SJCRH30 (cell line): ENCODE data around the gene PRDM1. TPM values are rescaled to one million over a fixed set of nuclear protein-coding genes. Genes with fewer than 3 reads are reported as not detected.

ENCODE experiments used
- DNase-seq, 2 experiments: peaks; one replicate each; pipeline ENCODE4 v3.0.0-alpha.2; 2015 to 2020
- H3K27ac ChIP-seq: fragments of 250-450 bp; sonication (Bioruptor Pico); 2 replicates; pipeline ENCODE4 v1.5.1; 2020; ENCODE audit warnings: mild to moderate bottlenecking, moderate library complexity
- H3K27me3 ChIP-seq: fragments of 250-450 bp; sonication (Bioruptor Pico); 2 replicates; pipeline ENCODE4 v1.5.1; 2020; ENCODE audit warnings: mild to moderate bottlenecking, moderate library complexity
- H3K36me3 ChIP-seq: fragments of 250-450 bp; sonication (Bioruptor Pico); 2 replicates; pipeline ENCODE4 v1.5.1; 2020; ENCODE audit warnings: mild to moderate bottlenecking, moderate library complexity
- H3K4me1 ChIP-seq: fragments of 250-450 bp; sonication (Bioruptor Pico); 2 replicates; pipeline ENCODE4 v1.5.1; 2020; ENCODE audit warnings: mild to moderate bottlenecking, moderate library complexity
- H3K4me3 ChIP-seq: fragments of 250-450 bp; sonication (Bioruptor Pico); 2 replicates; pipeline ENCODE4 v1.5.1; 2020; ENCODE audit warnings: mild to moderate bottlenecking, moderate library complexity
- H3K9me3 ChIP-seq: fragments of 250-450 bp; sonication (Bioruptor Pico); replicated peaks from 2 replicates; pipeline ENCODE4 v1.5.1; 2020; ENCODE audit warnings: mild to moderate bottlenecking, moderate library complexity
- total RNA-seq: library from RNA; depleted of rRNA; stranded (reverse); fragments of >200 nt; shearing (Covaris generic); gene quantifications from 2 replicates; pipeline ENCODE4 v1.2.3, GENCODE V29; 2014; rRNA removed

PRDM1 gene
- total RNA-seq = not detected in 2 replicates

- DNase-seq = no peak
- H3K4me1 ChIP-seq = no peaks in the 10 kb centered on the region
- H3K27me3 ChIP-seq = no peaks in the 10 kb centered on the region
Measured at GRCh38 chr6:106085984-106086813, at the start of gene PRDM1. Gene PRDM1 (plus strand): TSS chr6:106086336. CDS start chr6:106086554, 218 bp downstream.

GRCh38 chr6:106037060-106037459, 49.1 kb upstream of the PRDM1 start:
- Histone ChIP-seq H3K4me3 (no peak overlapping the region), H3K9me3 (no peaks in the 10 kb centered on the region), H3K27me3 (no peaks in the 10 kb centered on the region), H3K27ac (no peak overlapping the region), H3K4me1 (no peaks in the 10 kb centered on the region), H3K36me3 (no peaks in the 10 kb centered on the region)
- no peak for DNase-seq

More at GRCh38 chr6:106085984-106086813, at the start of gene PRDM1:
- Histone ChIP-seq H3K27ac (no peak within 1 kb of the TSS), H3K9me3 (no peaks in the 10 kb centered on the region), H3K36me3 (no peaks in the 10 kb centered on the region), H3K4me3 (no peak within 1 kb of the TSS)

GRCh38 chr6:106039897-106040592, 46.1 kb upstream of the PRDM1 start:
- Histone ChIP-seq H3K36me3 (no peaks in the 10 kb centered on the region), H3K4me3 (no peak overlapping the region), H3K27ac (no peak overlapping the region), H3K27me3 (no peaks in the 10 kb centered on the region), H3K9me3 (no peaks in the 10 kb centered on the region), H3K4me1 (no peaks in the 10 kb centered on the region)
- no peak for DNase-seq

GRCh38 chr6:106044151-106044550, 42.0 kb upstream of the PRDM1 start:
- Histone ChIP-seq H3K4me1 (no peaks in the 10 kb centered on the region), H3K36me3 (no peaks in the 10 kb centered on the region), H3K27ac (no peak overlapping the region), H3K4me3 (no peak overlapping the region), H3K27me3 (no peaks in the 10 kb centered on the region), H3K9me3 (no peaks in the 10 kb centered on the region)
- DNase-seq = no peak

- no peak for DNase-seq
- no peaks in the 10 kb centered on the region for H3K9me3 ChIP-seq
- no peaks in the 10 kb centered on the region for H3K4me1 ChIP-seq
- H3K36me3 ChIP-seq = no peaks in the 10 kb centered on the region
- H3K27ac ChIP-seq = no peak overlapping the region
- no peak overlapping the region for H3K4me3 ChIP-seq
- no peaks in the 10 kb centered on the region for H3K27me3 ChIP-seq
Measured at GRCh38 chr6:106045077-106045476, 41.1 kb upstream of the PRDM1 start.

- H3K4me1 ChIP-seq = no peaks in the 10 kb centered on the region
- no peak for DNase-seq
- H3K27ac ChIP-seq = no peak overlapping the region
- no peaks in the 10 kb centered on the region for H3K9me3 ChIP-seq
- H3K4me3 ChIP-seq = no peak overlapping the region
- no peaks in the 10 kb centered on the region for H3K36me3 ChIP-seq
- no peaks in the 10 kb centered on the region for H3K27me3 ChIP-seq
Measured at GRCh38 chr6:106046116-106046853, 39.9 kb upstream of the PRDM1 start.

GRCh38 chr6:106046854-106047200, 39.3 kb upstream of the PRDM1 start:
- no peaks in the 10 kb centered on the region for H3K4me1 ChIP-seq

GRCh38 chr6:106048336-106048735, 37.8 kb upstream of the PRDM1 start:
- DNase-seq = no peak
- no peak overlapping the region for H3K27ac ChIP-seq
- H3K27me3 ChIP-seq = no peaks in the 10 kb centered on the region
- no peaks in the 10 kb centered on the region for H3K36me3 ChIP-seq
- no peaks in the 10 kb centered on the region for H3K9me3 ChIP-seq
- no peaks in the 10 kb centered on the region for H3K4me1 ChIP-seq
- no peak overlapping the region for H3K4me3 ChIP-seq

More at GRCh38 chr6:106046854-106047200, 39.3 kb upstream of the PRDM1 start:
- H3K36me3 ChIP-seq = no peaks in the 10 kb centered on the region
- H3K9me3 ChIP-seq = no peaks in the 10 kb centered on the region
- no peak overlapping the region for H3K27ac ChIP-seq
- no peaks in the 10 kb centered on the region for H3K27me3 ChIP-seq
- no peak for DNase-seq
- H3K4me3 ChIP-seq = no peak overlapping the region

- Histone ChIP-seq H3K4me3 (no peak overlapping the region), H3K27ac (no peak overlapping the region), H3K4me1 (no peaks in the 10 kb centered on the region), H3K36me3 (no peaks in the 10 kb centered on the region), H3K27me3 (no peaks in the 10 kb centered on the region), H3K9me3 (no peaks in the 10 kb centered on the region)
- no peak for DNase-seq
Measured at GRCh38 chr6:106050538-106050937, 35.6 kb upstream of the PRDM1 start.

GRCh38 chr6:106051226-106051625, 34.9 kb upstream of the PRDM1 start:
- Histone ChIP-seq H3K36me3 (no peaks in the 10 kb centered on the region), H3K4me3 (no peak overlapping the region), H3K27ac (no peak overlapping the region), H3K9me3 (no peaks in the 10 kb centered on the region), H3K4me1 (no peaks in the 10 kb centered on the region), H3K27me3 (no peaks in the 10 kb centered on the region)
- DNase-seq = peak in 1 of 2 experiments; percentile 7

GRCh38 chr6:106053484-106054205, 32.5 kb upstream of the PRDM1 start:
- Histone ChIP-seq H3K27me3 (no peaks in the 10 kb centered on the region), H3K9me3 (no peaks in the 10 kb centered on the region), H3K27ac (no peak overlapping the region), H3K4me3 (no peak overlapping the region), H3K4me1 (no peaks in the 10 kb centered on the region), H3K36me3 (no peaks in the 10 kb centered on the region)
- DNase-seq = no peak

- no peak for DNase-seq
Measured at GRCh38 chr6:106055489-106055888, 30.6 kb upstream of the PRDM1 start.

GRCh38 chr6:106056060-106056745, 29.9 kb upstream of the PRDM1 start:
- Histone ChIP-seq H3K4me1 (no peaks in the 10 kb centered on the region), H3K9me3 (no peaks in the 10 kb centered on the region), H3K27me3 (no peaks in the 10 kb centered on the region), H3K27ac (no peak overlapping the region), H3K36me3 (no peaks in the 10 kb centered on the region), H3K4me3 (no peak overlapping the region)
- DNase-seq = no peak

More at GRCh38 chr6:106055489-106055888, 30.6 kb upstream of the PRDM1 start:
- Histone ChIP-seq H3K4me3 (no peak overlapping the region), H3K27ac (no peak overlapping the region), H3K4me1 (no peaks in the 10 kb centered on the region), H3K27me3 (no peaks in the 10 kb centered on the region), H3K36me3 (no peaks in the 10 kb centered on the region), H3K9me3 (no peaks in the 10 kb centered on the region)
